Endothelial cell of umbilical vein (primary cell): Measurements from ENCODE around the gene DYNLL2.

Experiments
- EZH2 ChIP-seq: IDR thresholded peaks from 2 replicates; pipeline ENCODE4 v1.6.1; 2012; ENCODE audit warnings: borderline replicate concordance, low read depth, mild to moderate bottlenecking, moderate library complexity, low read length, inconsistent platforms; ENCODE audit not compliant: severe bottlenecking
- FOS ChIP-seq: IDR thresholded peaks from 2 replicates; pipeline ENCODE4 v1.6.1; 2011; ENCODE audit warnings: mild to moderate bottlenecking, low read length, moderate library complexity, borderline replicate concordance; ENCODE audit not compliant: insufficient read depth
- POLR2A ChIP-seq: IDR thresholded peaks from 2 replicates; pipeline ENCODE4 v1.6.1; 2012; ENCODE audit warnings: low read depth, mild to moderate bottlenecking, control low read depth, low read length
- TF ChIP-seq, protein P1 (sequence below), 2 donors: IDR thresholded peaks; 1 replicate in 1 of 2; 2 replicates in 1 of 2; pipeline ENCODE4 v1.5.1; 2011; ENCODE audit warnings: low read length in 2 of 2, mild to moderate bottlenecking in 2 of 2, moderate library complexity in 2 of 2, control low read depth in 1 of 2, inconsistent platforms in 1 of 2, low read depth in 1 of 2; ENCODE audit not compliant: insufficient read depth in 1 of 2; ENCODE audit errors: extremely low read depth in 1 of 2

DNA sequence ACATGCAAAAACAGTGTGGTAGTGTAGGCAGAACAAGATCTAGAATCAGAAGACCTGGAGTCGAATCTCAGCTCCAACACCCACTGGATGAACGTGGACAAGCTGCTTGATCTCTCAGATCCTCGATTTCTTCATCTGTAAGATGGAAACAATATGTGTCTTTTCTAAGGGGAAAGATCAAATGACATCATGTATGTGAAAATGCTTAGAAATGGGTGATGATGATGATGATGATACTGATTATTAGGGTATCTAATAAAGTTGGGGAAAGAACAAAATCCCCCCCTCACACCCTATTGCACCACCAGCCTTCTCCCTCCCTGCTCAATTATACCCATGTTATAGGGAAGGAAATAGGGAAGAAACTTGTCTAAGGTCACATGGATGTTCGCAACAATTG is 10.9 kb downstream of the DYNLL2 start:
- TF ChIP-seq FOS, result no peak
- no peak for TF ChIP-seq POLR2A
- TF ChIP-seq EZH2, result no peak
- TF ChIP-seq, protein P1, sequence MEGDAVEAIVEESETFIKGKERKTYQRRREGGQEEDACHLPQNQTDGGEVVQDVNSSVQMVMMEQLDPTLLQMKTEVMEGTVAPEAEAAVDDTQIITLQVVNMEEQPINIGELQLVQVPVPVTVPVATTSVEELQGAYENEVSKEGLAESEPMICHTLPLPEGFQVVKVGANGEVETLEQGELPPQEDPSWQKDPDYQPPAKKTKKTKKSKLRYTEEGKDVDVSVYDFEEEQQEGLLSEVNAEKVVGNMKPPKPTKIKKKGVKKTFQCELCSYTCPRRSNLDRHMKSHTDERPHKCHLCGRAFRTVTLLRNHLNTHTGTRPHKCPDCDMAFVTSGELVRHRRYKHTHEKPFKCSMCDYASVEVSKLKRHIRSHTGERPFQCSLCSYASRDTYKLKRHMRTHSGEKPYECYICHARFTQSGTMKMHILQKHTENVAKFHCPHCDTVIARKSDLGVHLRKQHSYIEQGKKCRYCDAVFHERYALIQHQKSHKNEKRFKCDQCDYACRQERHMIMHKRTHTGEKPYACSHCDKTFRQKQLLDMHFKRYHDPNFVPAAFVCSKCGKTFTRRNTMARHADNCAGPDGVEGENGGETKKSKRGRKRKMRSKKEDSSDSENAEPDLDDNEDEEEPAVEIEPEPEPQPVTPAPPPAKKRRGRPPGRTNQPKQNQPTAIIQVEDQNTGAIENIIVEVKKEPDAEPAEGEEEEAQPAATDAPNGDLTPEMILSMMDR (IDR thresholded peaks at IDR 0.05; ENCODE audit: extremely low read depth in 1 of 2, insufficient read depth in 1 of 2, low read depth in 1 of 2, low read length in 2 of 2), result no peak
